Kasumi-1 (cell line): ENCODE data around the gene VPS41.

Source experiments
- DNase-seq, 2 experiments: peaks; one replicate each; lab custom pipeline; 2025; lab: John Stamatoyannopoulos, UW

The VPS41 gene

DNA sequence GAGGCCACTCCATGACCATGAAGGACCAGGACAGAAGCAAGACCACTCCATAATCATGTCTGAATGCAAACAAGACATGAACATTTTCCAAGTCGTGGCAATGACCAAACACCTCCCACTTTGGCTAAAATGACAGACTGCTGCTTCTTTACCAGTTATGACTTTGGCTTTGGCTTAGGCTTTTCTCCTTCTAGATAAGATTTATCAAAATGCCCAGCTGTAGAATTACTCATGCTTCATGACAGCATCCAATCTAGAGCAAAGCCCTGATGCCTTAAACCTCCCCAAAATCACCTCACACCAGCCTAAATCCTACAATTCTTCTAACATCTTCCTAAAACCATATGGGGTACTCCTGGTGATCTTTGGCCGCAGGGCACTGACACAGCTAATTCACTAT is 102.1 kb downstream of the VPS41 start:
- no peak for DNase-seq

DNA sequence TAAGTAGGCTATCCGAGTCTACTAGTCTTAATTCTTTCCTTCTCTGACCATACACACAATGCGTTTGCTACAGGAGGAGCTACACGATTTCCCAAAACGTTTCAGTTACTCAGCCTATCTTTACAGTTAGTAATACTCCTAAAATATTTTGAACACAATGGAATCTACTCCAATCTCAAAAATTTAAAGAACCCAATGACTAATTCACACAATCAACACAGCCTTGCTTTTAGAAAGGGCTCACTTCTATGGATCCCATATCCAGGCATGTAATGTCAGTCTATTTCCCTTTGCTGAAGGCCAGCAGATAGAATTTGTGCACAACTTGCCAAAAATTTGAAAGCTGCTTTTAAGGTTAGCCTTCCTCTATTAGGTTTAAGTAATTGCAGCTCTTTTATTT is 107.2 kb downstream of the VPS41 start:
- no peak for DNase-seq

DNA sequence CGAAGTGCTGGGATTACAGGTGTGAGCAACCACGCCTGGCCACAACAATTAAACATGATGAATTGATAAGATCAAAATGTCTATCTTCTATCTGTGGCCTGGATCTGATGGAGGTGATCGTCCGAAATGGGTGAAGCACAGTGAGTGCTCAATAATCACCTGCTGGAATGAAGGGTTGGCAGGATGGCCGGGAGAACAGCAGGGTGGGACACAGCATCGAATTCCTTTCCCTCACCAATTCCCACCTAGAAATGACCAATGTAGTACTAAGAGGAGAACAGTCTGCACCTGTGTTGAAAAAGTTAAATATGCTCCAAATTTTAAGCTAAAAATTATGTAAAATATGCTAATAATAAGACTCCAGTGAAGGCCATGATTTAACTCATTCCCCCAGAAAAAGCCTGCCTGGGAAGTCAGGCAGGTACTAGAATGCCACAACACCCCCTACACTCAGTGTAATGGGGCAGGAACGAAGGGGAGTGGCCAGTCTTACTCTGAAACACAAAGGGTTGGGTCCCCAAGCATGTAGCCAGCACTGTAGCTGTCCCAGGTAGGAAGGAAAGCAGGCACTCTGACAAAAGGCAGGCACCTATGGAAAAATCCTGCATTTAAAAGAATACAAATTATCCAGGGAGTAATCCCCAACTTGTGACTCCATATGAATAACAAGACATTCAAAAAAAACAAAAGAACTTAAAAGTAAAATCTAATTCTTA is 110.3 kb downstream of the VPS41 start:
- DNase-seq, result no peak

DNA sequence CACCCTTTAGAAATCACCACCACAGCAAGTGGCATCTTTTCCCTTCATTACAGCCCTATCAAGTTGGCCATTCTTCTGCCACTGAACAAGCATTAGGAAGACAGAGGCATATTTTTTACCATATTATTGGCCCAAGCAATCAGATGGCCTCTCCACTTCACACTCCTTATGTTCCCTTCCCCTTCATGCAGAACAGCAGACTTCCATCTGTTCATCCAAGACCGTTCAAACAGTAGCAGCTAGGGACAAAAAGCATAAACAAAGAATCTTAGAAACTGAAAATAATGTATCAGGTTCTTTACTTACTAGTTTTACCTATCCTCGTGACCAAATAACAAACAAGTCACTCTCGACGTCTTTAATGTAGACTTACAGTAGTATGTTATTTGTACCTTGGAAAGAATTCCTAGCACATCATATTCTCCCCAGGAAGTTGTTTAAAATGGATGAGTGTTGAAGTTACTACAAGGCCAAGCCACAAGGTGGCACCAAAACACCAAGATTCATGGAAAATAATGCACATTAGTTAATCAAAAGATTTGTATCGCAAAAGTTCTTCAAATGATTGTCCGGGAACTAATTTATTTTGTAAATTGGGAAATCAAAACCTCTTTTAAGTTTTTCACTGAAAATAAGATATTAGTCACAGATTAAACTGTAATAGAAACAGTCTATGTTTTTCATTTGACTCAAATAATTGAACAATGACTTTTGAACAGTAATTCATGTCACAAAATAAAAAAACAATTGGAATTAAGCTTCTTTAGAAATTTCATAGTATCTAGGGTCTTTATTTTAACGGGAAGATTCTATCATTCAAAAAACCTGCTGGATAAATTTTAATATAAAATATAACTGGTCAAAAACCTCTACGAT is 112.1 kb downstream of the VPS41 start:
- DNase-seq, result peak; percentile 64 to 77

DNA sequence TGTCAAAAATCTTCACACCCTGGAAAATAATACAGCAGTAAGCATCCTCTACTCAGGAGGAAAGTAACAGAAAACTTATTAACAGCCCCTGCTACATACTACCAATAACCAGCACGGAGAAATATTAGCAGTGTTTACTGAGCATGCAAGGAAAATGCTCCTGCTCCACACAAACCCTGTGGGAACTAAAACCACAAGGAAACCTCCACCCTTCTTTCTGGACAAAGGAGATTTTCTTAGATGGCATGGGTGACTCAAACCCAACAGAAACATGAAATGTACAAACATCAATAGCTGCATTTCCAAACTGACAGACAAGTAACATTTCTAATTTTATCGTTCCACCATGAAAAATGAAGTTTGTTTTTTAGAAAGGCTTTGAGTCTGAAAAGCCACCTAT is 113.4 kb downstream of the VPS41 start:
- DNase-seq, result no peak

DNA sequence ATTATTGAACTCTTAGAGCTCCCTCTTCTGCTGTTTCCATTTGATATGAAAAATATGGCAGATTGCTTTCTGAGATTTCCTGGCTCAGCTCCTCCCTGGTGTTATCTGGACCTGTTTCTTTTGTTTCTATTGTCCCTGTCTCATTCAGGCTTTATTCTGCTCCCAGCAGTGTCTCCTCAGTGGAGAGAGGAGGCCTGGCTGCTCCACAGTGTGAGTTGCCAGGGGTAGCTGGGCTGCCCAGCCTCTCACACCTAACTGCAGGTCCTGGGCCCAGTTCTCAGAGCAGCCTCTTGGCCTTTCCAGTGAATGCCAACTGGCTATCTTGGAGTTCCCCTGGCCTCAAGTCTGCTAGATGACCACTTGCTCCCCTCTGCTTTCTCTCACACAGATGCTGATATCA is 127.0 kb downstream of the VPS41 start:
- DNase-seq, result no peak

DNA sequence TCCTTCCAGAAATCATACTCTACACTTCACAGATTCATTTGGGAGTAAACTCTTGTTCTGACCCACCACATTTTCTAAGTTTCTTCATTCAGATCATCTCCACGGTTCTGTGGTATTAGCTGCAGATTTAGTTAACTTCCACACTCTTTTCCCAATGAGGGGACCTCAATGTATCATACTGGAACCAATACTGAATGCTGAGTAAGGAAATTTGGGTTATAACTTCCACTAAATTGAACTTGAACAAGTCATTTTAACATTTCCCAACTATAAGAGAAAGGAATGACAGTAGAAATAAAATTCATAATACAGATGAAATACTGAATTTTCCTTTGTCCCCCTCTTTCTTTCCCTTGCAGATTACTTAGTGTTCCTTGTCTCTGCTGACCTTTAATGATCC is 131.4 kb downstream of the VPS41 start:
- DNase-seq, result no peak

DNA sequence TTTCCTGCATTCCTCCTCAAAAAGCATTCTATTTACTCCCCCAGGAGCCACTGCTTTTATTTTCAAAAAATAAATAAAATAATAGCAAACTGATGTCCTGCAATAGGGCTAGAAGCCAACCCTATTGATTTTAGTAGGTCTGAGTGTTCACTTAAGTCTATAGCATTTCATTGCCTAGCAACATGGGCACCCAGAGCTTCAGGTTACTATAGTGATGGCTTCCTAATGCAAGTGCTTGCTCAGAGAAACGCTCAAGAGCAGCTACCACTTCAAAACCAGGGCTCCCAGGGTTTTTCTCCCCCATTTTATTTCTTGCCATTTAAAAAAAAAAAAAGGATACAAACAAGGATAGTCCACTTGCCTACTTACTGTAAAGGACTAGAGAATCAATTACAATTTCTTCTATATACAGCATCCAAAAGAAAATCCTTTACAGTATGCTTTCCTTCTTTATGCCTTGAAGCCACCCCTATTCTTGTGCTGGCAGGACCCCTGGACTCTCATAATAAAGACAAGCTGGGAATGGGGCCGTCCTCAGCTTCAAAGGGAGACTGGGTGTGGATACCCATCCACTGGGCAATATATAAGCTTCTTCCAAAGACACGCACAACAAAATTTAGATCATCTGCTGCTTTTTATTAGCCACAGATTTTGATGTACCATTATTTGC is 133.3 kb downstream of the VPS41 start:
- no peak for DNase-seq

DNA sequence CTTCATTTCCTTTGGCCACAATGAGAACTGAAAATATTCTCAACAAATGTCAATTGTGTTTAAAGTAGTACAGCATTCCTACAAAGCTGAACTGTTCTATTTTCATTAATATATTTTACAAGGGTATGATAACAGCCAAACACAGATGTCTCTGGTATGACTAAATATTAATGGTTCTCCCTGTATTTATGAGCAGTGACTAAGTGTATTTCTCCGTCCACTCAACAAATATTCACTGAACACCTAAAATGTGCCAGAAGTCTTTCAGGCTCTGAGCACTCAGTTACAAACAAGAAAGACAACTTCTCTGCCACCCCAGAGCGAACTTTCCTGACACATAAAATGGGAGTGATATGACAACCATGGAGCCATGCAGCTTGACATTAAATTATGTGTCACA is 135.6 kb downstream of the VPS41 start:
- no peak for DNase-seq

DNA sequence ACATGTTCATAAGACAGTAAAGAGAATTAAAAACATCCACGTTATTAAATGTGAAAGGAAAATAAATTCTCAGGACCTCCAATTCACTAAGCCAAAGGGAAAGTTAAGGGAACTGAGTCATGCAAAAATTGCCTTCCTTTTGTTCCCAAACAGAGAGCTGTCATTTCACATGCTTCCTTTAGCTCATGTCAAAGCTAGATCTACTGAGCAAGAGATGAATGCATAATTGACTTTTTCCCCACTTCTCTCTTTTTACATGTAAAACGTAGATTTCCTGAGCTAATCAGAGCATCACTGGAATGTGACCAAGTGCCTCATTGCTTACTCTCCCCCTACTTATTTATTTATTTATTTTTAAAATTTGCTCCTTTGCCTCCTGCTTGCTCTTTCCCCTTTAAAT is 148.8 kb downstream of the VPS41 start:
- DNase-seq, result no peak

DNA sequence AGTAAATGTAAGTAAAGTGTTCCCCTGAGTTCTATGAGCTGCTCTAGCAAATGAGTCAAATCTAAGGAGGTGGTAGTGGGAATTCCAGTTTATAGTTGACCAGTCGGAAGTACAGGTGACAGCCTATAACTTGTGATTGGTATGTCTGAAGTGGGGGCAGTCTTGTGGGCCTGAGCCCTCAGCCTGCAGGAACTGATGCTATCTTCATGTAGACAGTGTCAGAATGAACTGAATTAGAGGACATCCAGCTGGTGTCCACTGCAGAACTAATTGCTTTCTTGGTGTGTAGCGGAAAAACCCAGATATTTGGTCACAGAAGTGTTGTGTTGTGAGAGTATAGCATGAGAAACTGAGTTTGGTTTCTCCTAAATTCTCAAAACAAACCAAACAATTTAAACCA is 150.0 kb downstream of the VPS41 start:
- no peak for DNase-seq

DNA sequence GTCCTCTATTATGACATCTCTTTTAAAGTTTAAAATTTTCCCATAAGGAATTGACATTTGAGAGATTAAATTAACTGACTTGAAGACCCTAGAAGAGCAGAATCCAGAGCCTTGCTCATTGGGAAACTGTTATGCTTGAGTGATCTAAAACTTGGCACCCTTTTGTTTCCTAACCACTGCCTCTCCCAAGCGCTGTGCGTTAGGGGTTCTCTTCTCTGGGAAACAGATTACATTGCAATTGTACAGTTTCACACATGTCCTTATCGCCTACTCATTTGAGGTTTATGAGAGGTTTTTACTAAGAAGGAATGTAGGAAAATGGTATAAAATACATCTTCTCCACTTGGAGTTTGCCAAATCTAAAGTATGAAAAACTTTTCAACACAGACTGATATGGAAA is 151.1 kb downstream of the VPS41 start:
- DNase-seq, result no peak

DNA sequence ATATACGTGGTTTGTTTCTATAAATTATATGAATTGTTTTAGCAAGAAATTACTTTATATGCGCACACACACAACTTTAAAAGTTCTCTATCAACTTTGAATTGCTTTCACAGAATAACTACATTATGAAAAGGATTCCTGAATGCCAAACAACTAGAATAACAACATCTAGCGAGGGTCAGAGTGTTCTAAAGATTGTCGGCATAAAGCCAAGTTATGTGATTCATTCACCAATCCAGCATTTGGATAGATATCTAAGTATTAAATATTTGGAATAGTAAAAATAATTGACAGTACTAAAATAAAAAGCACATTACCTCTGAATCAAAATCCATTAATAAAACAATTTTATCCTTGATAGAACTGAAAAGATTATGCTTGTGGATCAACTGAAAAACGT is 152.5 kb downstream of the VPS41 start:
- DNase-seq, result no peak

DNA sequence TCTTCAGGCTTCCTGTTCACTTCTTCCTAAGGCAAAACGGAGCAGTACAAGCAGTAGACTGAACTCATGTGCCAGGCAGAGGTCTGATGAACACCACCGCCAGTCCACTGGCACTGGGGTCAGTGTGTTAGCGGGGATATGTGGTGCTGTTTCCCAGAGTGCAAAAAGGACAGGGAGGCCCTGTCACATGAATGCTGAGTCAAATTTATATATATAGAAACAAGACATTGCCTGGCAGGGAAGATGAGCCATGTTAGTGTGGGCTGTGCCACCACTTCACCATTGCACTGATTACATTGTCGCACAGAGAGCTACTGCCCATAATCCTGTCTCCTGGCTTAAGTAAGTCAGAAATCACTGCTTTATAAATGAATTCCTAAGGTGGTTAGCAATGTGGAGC is 155.6 kb downstream of the VPS41 start:
- no peak for DNase-seq

DNA sequence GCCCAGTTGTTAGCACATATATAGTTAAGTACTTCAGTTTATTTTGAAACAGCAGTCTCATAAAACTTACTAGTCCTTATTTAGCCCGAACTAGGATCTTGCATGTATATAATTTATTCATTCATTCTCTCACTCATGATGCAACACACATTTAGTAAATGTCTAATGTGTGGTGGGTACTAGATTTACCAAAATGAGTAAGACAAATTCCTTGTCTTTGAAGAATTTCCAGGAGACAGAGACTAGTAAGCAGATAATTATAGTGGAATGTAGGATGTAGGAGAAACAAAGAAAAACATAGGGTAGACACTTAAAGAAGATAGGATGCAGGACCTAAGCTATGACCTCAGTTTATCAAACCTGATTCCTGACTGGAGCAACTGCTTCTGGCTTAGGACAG is 157.6 kb downstream of the VPS41 start:
- DNase-seq, result no peak

DNA sequence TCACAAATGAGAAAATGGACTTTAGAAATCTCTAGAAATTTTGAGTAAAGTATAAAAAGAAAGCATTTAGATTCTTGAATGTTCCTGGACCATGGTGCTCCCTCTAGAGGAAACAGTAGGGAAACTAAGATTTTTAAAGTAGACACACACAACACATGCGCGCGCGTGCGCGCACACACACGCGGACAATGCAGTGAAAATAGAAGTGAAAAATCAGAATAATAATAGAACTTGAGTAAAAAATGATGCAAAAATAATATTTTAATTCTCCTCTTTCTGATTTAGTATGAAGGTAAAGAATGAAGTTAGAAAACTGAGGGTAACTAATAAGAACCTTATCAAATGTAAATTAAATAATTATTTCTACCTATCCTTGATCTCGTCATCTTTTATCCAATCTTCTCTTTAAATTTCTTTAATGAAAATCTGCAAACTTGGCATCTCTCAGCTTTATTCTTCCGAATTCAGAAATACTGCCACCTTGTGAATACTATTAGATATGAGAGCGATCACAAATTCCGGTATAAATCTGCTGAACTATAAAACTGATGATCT is 160.9 kb downstream of the VPS41 start:
- peak; percentile 53 to 66 for DNase-seq

DNA sequence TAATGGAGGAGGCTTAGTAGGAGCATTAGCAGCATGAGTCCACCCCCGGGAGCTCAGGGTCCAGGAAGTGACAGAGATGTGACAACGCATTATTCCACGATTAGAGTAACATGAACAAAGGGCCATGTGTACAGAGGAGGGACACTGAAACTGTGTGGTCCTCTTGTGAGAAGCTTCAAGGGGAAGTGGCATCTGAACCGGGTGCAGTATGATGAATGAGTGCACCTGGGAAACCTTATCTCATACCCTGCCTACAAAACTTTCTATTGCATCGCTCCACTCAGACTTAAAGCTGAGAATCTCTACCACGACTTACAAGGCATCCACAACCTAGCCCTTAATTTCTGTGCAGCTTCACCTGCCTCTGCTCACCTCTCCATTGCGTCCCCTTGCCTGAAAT is 162.6 kb downstream of the VPS41 start:
- DNase-seq, result no peak

DNA sequence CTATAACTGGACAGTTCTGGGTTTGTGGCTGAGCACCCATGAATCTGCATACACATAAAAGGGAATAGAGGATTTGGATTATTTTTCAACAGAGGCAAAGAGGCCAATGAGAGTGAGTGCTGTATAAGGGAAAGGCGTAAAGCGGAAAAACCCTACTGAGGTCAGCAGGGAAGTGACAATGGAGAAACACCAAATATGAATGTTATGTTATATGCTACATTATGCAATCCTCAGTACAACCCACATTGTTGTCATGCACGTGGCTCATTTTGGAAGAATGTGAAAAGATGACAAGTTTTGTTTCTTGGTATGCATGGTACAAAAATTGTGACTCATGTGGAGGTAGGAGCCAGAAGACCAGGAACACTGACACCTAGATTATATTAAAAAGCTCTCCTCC is 164.2 kb downstream of the VPS41 start:
- no peak for DNase-seq

DNA sequence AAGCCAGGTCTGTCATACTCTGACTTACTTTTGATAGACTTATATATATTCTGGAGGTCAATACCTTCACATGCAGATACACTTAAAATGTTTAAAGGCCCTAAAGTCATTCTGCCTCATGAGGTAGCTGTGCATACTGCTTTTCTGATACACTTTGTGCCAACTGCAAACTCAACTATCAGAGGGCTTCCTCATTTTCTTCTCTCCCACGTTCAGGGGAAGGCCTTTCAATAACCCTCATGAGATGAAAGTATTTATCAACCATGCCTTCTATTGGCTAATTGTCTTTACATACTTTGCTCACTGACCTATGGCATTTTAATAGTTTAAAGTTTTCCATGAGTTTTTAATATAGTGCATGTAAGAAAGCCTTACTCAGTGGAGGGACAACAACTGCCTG is 165.1 kb downstream of the VPS41 start:
- DNase-seq, result no peak

DNA sequence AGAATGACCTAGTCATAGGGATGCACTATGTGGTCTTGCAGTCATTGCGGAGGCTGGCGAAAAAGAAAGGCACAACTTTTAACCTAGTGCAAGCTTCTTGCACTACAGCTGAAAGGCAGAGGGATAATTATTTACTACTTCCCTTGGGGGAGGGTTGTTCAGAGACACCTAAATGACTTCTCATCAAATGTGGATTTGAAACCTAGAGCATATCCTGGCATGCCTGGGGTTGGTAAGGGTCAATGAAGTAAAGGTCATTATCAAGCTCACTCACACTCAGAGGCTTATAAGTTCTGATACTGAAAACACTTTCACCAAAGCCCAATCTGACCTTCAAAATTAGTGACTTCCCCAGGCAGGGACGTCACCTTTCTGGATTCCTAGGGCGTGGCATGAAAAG is 168.9 kb downstream of the VPS41 start:
- no peak for DNase-seq

DNA sequence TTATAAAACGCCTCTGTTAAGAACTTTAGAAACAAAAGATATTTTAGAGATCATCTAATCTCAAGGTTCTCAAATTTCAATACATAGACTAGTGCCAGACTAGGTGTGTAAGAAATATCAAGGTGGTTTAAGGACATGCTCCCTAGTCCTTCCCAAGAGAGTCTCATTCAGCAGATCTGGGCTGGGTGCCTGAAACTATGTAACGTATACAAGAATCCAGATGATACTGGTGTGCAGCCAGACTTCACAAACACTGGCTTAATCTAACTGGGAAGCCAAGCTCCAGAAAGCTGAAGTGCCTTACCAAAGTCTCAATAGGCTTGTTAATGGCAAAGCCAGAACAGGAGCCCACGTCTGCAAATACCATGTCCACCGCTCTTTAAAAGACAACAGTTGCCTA is 172.9 kb downstream of the VPS41 start:
- DNase-seq, result no peak

DNA sequence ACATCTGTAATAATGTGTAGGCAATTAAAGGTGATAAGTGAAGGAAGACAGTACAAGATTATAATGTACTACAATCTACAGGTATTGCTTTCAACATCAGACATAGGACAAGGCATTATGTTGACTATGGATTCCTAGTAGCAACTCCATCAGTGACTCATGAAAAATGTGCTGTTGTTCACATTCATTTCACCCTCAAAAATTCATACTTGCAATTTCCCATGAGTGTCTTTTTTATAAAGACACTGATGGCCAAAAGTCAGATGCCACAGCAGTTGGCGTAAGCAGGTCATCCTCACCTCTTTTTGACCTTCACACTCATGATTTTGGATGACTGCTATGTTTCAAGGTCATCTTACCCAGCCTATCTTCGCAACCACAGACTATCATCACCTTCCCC is 177.8 kb downstream of the VPS41 start:
- no peak for DNase-seq

DNA sequence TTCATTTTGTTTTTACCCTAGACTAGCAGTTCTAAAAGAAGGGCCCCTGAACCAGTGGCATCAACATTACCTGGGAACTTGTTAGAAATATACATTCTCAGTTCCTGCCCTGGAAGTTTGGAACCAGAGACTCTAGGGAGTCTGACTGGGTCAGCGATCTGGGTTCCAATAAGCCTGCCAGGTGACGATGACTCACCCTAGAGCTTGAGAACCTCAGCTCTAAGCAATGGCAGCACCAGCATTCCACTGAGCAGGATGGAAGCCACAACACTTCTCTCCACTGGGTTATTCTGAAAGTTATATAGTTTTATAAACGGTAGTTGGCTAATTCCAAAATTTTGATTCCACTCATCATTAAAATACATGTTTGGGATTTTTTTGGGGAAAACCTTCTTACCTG is 180.8 kb downstream of the VPS41 start:
- no peak for DNase-seq
